ENCODE results near the gene PMF1.

The PMF1 gene

DNA sequence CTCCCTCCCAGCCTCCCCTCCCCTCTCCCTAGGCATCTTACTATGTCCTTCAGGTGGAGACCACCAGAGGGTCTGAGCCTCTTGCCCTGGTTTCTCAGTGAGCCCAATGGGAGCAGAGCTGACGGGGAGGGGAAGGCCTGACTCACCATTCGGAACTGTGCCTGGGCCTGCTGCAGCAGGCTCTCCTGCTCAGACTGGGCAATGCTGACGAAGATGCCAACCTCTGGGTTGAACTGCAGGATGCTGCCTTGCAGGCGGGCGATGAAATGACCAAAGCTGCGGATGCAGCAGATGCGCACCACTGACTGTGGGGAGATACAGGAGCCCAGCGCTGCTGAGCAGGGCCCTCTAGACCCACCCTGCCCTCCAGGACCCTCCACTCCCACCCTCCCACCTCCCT is 46.1 kb downstream of the PMF1 start:
- no peak overlapping the region for H3K4me3 ChIP-seq (ENCODE audit: control insufficient read depth in 1 of 7, extremely low read depth in 1 of 7, insufficient read depth in 4 of 7, low read depth in 2 of 7, low read length in 6 of 7)
- CTCF ChIA-PET, result interaction anchor here (1.6 to 3.4 kb wide), 6 partner anchors 8 to 117 kb away, joined by 3 to 15 read pairs (median 8); no protein-coding TSS in a partner anchor
- no peak overlapping the region for H3K27ac ChIP-seq (ENCODE audit: insufficient read depth in 1 of 2, low read depth in 1 of 2, low read length in 2 of 2, poor library complexity in 1 of 2, severe bottlenecking in 2 of 2)
- no peaks in the 10 kb centered on the region for H3K9me3 ChIP-seq (ENCODE audit: control extremely low read depth in 1 of 5, control insufficient read depth in 4 of 5, insufficient read depth in 2 of 5, low read depth in 1 of 5, low read length in 4 of 5)
- POLR2A ChIA-PET, result no interaction called here
- H3K4me1 ChIP-seq (ENCODE audit: control extremely low read depth in 1 of 4, control insufficient read depth in 4 of 4, insufficient read depth in 4 of 4, low read length in 3 of 4), result peaks cover 10 to 48% (median 37%) of the 10 kb centered on the region in 4 experiments
- WGBS (ENCODE audit: insufficient coverage), result 95% methylated on average over 7 of the region's 8 CpGs
- H3K27me3 ChIP-seq (replicated peaks in 2 of 5; ENCODE audit: control insufficient read depth in 4 of 5, insufficient read depth in 5 of 5, low read length in 4 of 5), result no peaks in the 10 kb centered on the region
- H3K36me3 ChIP-seq (ENCODE audit: control insufficient read depth in 4 of 4, insufficient read depth in 4 of 4, low read length in 3 of 4), result peaks cover 10 to 78% (median 51%) of the 10 kb centered on the region in 4 experiments
- no peak for DNase-seq

DNA sequence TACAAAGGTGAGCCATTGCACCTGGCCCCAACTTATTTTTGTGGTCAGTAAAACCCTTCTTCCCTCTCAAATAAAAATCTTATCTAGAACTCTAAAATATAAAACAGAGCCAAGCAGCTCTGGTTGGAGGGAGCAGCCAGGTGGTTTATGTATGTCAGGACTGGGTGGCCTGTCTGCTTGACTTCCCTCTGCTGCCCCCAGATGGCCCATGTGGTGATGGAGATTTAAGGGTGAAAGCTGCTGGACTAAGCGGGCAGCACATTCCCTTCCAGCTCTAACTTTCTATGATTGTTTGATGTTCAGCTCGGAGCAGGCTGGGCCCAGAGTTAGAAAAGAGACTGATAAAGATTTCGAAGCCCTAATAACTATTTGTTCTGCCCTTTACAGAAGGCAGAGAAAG is 47.0 kb downstream of the PMF1 start:
- no peak overlapping the region for H3K4me3 ChIP-seq (ENCODE audit: control insufficient read depth in 1 of 7, extremely low read depth in 1 of 7, insufficient read depth in 4 of 7, low read depth in 2 of 7, low read length in 6 of 7)
- no peaks in the 10 kb centered on the region for H3K27me3 ChIP-seq (replicated peaks in 2 of 5; ENCODE audit: control insufficient read depth in 4 of 5, insufficient read depth in 5 of 5, low read length in 4 of 5)
- POLR2A ChIA-PET, result interaction anchor here (0.6 to 1.4 kb wide), 2 partner anchors 8 to 109 kb away, joined by 3 to 4 read pairs; no protein-coding TSS in a partner anchor
- 87% methylated on average over 3 of the region's 3 CpGs for WGBS (ENCODE audit: insufficient coverage)
- H3K9me3 ChIP-seq (ENCODE audit: control extremely low read depth in 1 of 5, control insufficient read depth in 4 of 5, insufficient read depth in 2 of 5, low read depth in 1 of 5, low read length in 4 of 5), result no peaks in the 10 kb centered on the region
- peak; percentile 38 to 55 (median 50) for DNase-seq
- no peak overlapping the region for H3K27ac ChIP-seq (ENCODE audit: insufficient read depth in 1 of 2, low read depth in 1 of 2, low read length in 2 of 2, poor library complexity in 1 of 2, severe bottlenecking in 2 of 2)
- H3K36me3 ChIP-seq (ENCODE audit: control insufficient read depth in 4 of 4, insufficient read depth in 4 of 4, low read length in 3 of 4), result peaks cover 15 to 79% (median 56%) of the 10 kb centered on the region in 4 experiments
- CTCF ChIA-PET, result interaction anchor here (0.9 to 3.4 kb wide), 16 partner anchors 9 to 130 kb away, joined by 3 to 15 read pairs (median 4); partner anchors contain the start of gene PAQR6
- H3K4me1 ChIP-seq (ENCODE audit: control extremely low read depth in 1 of 4, control insufficient read depth in 4 of 4, insufficient read depth in 4 of 4, low read length in 3 of 4), result peaks cover 10 to 48% (median 37%) of the 10 kb centered on the region in 4 experiments

DNA sequence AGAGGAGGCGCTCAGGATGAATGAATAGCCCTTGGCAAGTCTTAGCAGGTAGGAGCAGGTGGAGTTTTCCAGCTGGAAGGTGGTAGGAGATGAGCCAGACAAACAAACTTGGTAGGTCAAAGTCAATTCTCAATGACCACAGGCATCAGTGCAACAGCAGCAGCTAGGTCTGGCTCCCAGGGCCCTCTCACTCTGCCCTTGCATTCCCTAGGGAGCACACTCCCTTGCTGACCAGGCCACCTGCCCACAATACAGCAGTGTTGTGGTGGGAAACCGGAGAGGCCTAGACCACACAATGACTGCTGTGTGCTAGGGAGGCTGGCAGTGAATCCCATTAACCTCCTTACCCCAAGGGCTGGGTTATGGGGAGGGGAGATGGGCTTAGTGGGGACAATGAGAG is 48.1 kb downstream of the PMF1 start:
- DNase-seq, result no peak
- 100% methylated on average over 1 of the region's 2 CpGs for WGBS (ENCODE audit: insufficient coverage)
- no peak overlapping the region for H3K27ac ChIP-seq (ENCODE audit: insufficient read depth in 1 of 2, low read depth in 1 of 2, low read length in 2 of 2, poor library complexity in 1 of 2, severe bottlenecking in 2 of 2)
- POLR2A ChIA-PET, result interaction anchor here (1.4 kb wide), 1 partner anchor 9 kb away, joined by 4 read pairs; no protein-coding TSS in a partner anchor
- CTCF ChIA-PET, result interaction anchor here (1.1 to 1.9 kb wide), 11 partner anchors 10 to 131 kb away, joined by 3 to 13 read pairs (median 4); no protein-coding TSS in a partner anchor
- no peaks in the 10 kb centered on the region for H3K27me3 ChIP-seq (replicated peaks in 2 of 5; ENCODE audit: control insufficient read depth in 4 of 5, insufficient read depth in 5 of 5, low read length in 4 of 5)
- H3K36me3 ChIP-seq (ENCODE audit: control insufficient read depth in 4 of 4, insufficient read depth in 4 of 4, low read length in 3 of 4), result peaks cover 15 to 85% (median 64%) of the 10 kb centered on the region in 4 experiments
- peaks cover 10 to 44% (median 34%) of the 10 kb centered on the region in 4 experiments for H3K4me1 ChIP-seq (ENCODE audit: control extremely low read depth in 1 of 4, control insufficient read depth in 4 of 4, insufficient read depth in 4 of 4, low read length in 3 of 4)
- H3K9me3 ChIP-seq (ENCODE audit: control extremely low read depth in 1 of 5, control insufficient read depth in 4 of 5, insufficient read depth in 2 of 5, low read depth in 1 of 5, low read length in 4 of 5), result no peaks in the 10 kb centered on the region
- no peak overlapping the region for H3K4me3 ChIP-seq (ENCODE audit: control insufficient read depth in 1 of 7, extremely low read depth in 1 of 7, insufficient read depth in 4 of 7, low read depth in 2 of 7, low read length in 6 of 7)

DNA sequence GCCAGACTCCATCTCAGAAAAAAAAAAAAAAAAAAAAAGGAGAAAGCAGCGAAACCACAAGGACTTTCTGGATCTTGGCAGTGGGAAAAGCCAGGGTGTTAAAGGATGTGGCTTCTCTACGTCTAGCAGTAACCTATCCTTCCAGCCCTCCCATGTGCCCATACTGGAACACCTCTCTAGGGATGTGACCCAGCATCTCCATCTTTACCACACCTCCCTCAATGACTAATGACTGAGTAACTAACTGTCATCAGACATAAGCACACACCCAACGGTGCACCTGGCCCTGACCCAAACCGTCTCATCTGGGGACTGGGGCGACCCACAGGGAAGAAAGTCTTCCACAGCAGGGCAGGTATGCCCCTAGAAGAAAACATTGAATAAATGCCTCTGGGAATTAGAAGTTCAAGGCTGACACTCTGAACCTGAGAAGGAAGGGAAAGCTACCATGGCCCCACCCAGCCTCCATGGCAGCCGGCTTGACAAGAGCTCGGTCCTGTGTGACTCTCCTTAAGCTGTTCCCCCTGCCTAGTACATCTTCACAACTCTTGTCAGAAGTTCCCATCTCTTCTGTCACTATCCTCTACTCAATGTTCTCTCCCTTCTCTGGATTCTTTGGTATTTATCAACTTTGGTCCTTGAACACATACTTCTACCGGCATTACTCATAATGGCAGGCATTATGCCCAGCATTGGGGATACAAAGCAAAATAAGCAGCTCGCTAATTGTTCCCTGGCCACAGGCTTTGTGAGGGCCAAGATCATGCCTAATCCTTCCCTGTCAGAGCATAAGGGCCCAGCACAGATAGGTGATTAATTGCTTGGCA is 49.9 kb downstream of the PMF1 start:
- Histone ChIP-seq H3K4me1 (ENCODE audit: control extremely low read depth in 1 of 4, control insufficient read depth in 4 of 4, insufficient read depth in 4 of 4, low read length in 3 of 4) (peaks cover 6 to 27% (median 17%) of the 10 kb centered on the region in 4 experiments), H3K27me3 (replicated peaks in 2 of 5; ENCODE audit: control insufficient read depth in 4 of 5, insufficient read depth in 5 of 5, low read length in 4 of 5) (no peaks in the 10 kb centered on the region), H3K36me3 (ENCODE audit: control insufficient read depth in 4 of 4, insufficient read depth in 4 of 4, low read length in 3 of 4) (peaks cover 26 to 88% (median 74%) of the 10 kb centered on the region in 4 experiments), H3K27ac (ENCODE audit: insufficient read depth in 1 of 2, low read depth in 1 of 2, low read length in 2 of 2, poor library complexity in 1 of 2, severe bottlenecking in 2 of 2) (no peak overlapping the region), H3K4me3 (ENCODE audit: control insufficient read depth in 1 of 7, extremely low read depth in 1 of 7, insufficient read depth in 4 of 7, low read depth in 2 of 7, low read length in 6 of 7) (no peak overlapping the region), H3K9me3 (ENCODE audit: control extremely low read depth in 1 of 5, control insufficient read depth in 4 of 5, insufficient read depth in 2 of 5, low read depth in 1 of 5, low read length in 4 of 5) (no peaks in the 10 kb centered on the region)
- CTCF ChIA-PET, result interaction anchor here (0.8 to 1.5 kb wide), 5 partner anchors 10 to 35 kb away, joined by 3 to 9 read pairs (median 4); no protein-coding TSS in a partner anchor
- POLR2A ChIA-PET, result no interaction called here
- WGBS (ENCODE audit: insufficient coverage), result 95% methylated on average over 8 of the region's 9 CpGs
- DNase-seq, result no peak

DNA sequence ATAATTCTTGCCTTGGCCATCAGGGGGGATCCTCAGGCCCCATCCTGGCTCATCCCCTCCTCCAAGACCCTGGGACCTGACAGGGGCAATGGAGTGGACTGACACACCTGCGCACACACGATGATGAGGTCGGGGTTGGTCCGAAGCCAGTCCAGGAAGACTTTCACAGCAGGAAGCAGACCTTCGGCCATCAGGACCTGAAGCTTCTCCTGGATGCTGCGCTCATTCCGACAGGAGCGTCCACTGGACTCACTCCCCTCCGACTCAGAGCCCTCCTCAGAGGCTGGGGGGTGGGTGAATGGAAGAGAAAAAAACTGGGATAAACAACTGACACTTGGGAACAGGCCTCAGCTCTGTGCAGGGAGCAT is 50.5 kb downstream of the PMF1 start:
- H3K4me3 ChIP-seq (ENCODE audit: control insufficient read depth in 1 of 7, extremely low read depth in 1 of 7, insufficient read depth in 4 of 7, low read depth in 2 of 7, low read length in 6 of 7), result no peak overlapping the region
- WGBS (ENCODE audit: insufficient coverage), result 86% methylated on average over 6 of the region's 9 CpGs
- H3K9me3 ChIP-seq (ENCODE audit: control extremely low read depth in 1 of 5, control insufficient read depth in 4 of 5, insufficient read depth in 2 of 5, low read depth in 1 of 5, low read length in 4 of 5), result no peaks in the 10 kb centered on the region
- H3K27ac ChIP-seq (ENCODE audit: insufficient read depth in 1 of 2, low read depth in 1 of 2, low read length in 2 of 2, poor library complexity in 1 of 2, severe bottlenecking in 2 of 2), result no peak overlapping the region
- H3K27me3 ChIP-seq (replicated peaks in 2 of 5; ENCODE audit: control insufficient read depth in 4 of 5, insufficient read depth in 5 of 5, low read length in 4 of 5), result no peaks in the 10 kb centered on the region
- no peak for DNase-seq
- ChIA-PET POLR2A (no interaction called here), CTCF (interaction anchor here (0.6 to 1.5 kb wide), 3 partner anchors 9 to 40 kb away, joined by 3 to 4 read pairs (median 3); no protein-coding TSS in a partner anchor)
- H3K36me3 ChIP-seq (ENCODE audit: control insufficient read depth in 4 of 4, insufficient read depth in 4 of 4, low read length in 3 of 4), result peaks cover 32 to 88% (median 78%) of the 10 kb centered on the region in 4 experiments
- peaks cover under 1 to 21% (median 11%) of the 10 kb centered on the region in 4 experiments for H3K4me1 ChIP-seq (ENCODE audit: control extremely low read depth in 1 of 4, control insufficient read depth in 4 of 4, insufficient read depth in 4 of 4, low read length in 3 of 4)

DNA sequence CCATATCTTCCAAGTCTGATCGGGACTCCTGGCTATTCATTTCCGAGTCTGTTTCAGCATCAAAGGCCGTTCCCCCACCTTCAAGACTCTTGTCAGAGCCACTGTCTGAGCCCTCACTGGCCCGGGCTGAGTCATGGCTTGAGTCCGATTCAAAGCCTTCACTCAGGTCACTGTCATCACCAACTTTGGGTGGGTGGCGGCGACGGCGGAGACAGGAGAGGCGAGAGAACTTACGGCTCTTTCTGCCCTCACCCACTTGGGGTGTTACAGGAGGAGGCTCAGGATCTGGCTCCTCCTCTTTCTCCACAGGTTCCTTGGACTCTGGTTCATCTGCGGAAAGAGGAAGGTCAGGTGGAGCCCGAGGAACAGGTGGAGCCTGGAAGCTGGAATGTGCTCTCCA is 53.2 kb downstream of the PMF1 start:
- no peaks in the 10 kb centered on the region for H3K4me1 ChIP-seq (ENCODE audit: control extremely low read depth in 1 of 4, control insufficient read depth in 4 of 4, insufficient read depth in 4 of 4, low read length in 3 of 4)
- H3K4me3 ChIP-seq (ENCODE audit: control insufficient read depth in 1 of 7, extremely low read depth in 1 of 7, insufficient read depth in 4 of 7, low read depth in 2 of 7, low read length in 6 of 7), result no peak overlapping the region
- ChIA-PET POLR2A (no interaction called here), CTCF (no interaction called here)
- 98% methylated on average over 4 of the region's 13 CpGs for WGBS (ENCODE audit: insufficient coverage)
- no peaks in the 10 kb centered on the region for H3K27me3 ChIP-seq (replicated peaks in 2 of 5; ENCODE audit: control insufficient read depth in 4 of 5, insufficient read depth in 5 of 5, low read length in 4 of 5)
- H3K9me3 ChIP-seq (ENCODE audit: control extremely low read depth in 1 of 5, control insufficient read depth in 4 of 5, insufficient read depth in 2 of 5, low read depth in 1 of 5, low read length in 4 of 5), result no peaks in the 10 kb centered on the region
- H3K27ac ChIP-seq (ENCODE audit: insufficient read depth in 1 of 2, low read depth in 1 of 2, low read length in 2 of 2, poor library complexity in 1 of 2, severe bottlenecking in 2 of 2), result no peak overlapping the region
- peaks cover 34 to 84% (median 69%) of the 10 kb centered on the region in 4 experiments for H3K36me3 ChIP-seq (ENCODE audit: control insufficient read depth in 4 of 4, insufficient read depth in 4 of 4, low read length in 3 of 4)
- no peak for DNase-seq

DNA sequence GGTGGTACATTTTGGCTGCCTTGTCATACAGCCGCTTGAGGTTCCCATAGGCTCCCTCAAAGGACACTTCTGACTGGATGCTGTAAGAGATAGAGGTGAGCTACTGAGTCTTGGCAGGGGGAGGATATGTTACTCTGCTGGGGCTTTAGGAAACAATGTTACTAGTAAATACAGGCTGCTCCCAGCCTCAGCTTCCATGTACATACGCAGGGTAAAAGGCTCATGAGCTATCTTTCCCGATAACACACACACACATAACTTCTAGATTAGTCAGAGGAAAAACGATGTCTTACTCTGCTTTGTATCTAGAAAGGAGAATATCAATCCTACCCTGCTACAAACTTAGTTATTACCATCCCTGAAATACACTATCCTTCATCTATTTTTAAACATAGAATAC is 55.5 kb downstream of the PMF1 start:
- peaks cover 39 to 86% (median 68%) of the 10 kb centered on the region in 4 experiments for H3K36me3 ChIP-seq (ENCODE audit: control insufficient read depth in 4 of 4, insufficient read depth in 4 of 4, low read length in 3 of 4)
- H3K27ac ChIP-seq (ENCODE audit: insufficient read depth in 1 of 2, low read depth in 1 of 2, low read length in 2 of 2, poor library complexity in 1 of 2, severe bottlenecking in 2 of 2), result no peak overlapping the region
- no peak overlapping the region for H3K4me3 ChIP-seq (ENCODE audit: control insufficient read depth in 1 of 7, extremely low read depth in 1 of 7, insufficient read depth in 4 of 7, low read depth in 2 of 7, low read length in 6 of 7)
- 93% methylated on average over 3 of the region's 4 CpGs for WGBS (ENCODE audit: insufficient coverage)
- H3K27me3 ChIP-seq (replicated peaks in 2 of 5; ENCODE audit: control insufficient read depth in 4 of 5, insufficient read depth in 5 of 5, low read length in 4 of 5), result no peaks in the 10 kb centered on the region
- POLR2A ChIA-PET, result no interaction called here
- no peaks in the 10 kb centered on the region for H3K9me3 ChIP-seq (ENCODE audit: control extremely low read depth in 1 of 5, control insufficient read depth in 4 of 5, insufficient read depth in 2 of 5, low read depth in 1 of 5, low read length in 4 of 5)
- no peak for DNase-seq
- CTCF ChIA-PET, result no interaction called here
- no peaks in the 10 kb centered on the region for H3K4me1 ChIP-seq (ENCODE audit: control extremely low read depth in 1 of 4, control insufficient read depth in 4 of 4, insufficient read depth in 4 of 4, low read length in 3 of 4)

Measured in common myeloid progenitor, CD34-positive (primary cell).